ENCODE results near the gene THSD8. TPM values are rescaled to one million over a fixed set of nuclear protein-coding genes. Genes with fewer than 3 reads are reported as not detected.

Gene THSD8
- total RNA-seq, 2 experiments from 2014 or later: 31.1 to 36.2 TPM

DNA sequence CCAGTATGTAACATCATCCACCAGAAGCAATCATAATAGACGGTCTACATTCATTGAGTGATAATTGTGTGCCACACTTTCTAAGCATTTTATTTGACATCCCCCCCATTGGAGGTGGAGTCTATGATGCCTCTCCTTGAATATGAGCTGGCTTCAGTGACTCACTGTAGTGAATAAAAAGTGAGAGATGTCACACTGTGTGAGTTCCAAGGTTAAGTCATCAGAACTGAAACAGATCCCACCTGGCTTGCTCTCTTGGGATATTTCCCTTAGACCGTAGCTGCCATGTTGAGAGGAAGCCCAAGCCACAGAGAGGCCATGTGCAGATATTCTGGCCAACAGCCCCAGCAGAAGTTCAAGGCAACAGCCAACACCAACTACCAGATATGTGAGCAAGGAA, 19.9 kb downstream of the THSD8 start:
- ChIA-PET POLR2A (no interaction called here), CTCF (interaction anchor here (1.4 to 1.9 kb wide), 2 partner anchors 26 to 64 kb away, joined by 5 to 6 read pairs; no protein-coding TSS in a partner anchor)
- ATAC-seq: no peak
- Mint-ChIP-seq H3K27ac (no peak overlapping the region), H3K27me3 (peaks cover 16% of the 10 kb centered on the region), H3K9me3 (no peaks in the 10 kb centered on the region), H3K4me1 (ENCODE audit: low read depth) (no peaks in the 10 kb centered on the region), H3K4me3 (no peak overlapping the region), H3K36me3 (ENCODE audit: low read depth) (no peaks in the 10 kb centered on the region)
- DNase-seq: no peak
- intact Hi-C loops (cut with micrococcal nuclease): no loop called here
- TF ChIP-seq, protein P1, sequence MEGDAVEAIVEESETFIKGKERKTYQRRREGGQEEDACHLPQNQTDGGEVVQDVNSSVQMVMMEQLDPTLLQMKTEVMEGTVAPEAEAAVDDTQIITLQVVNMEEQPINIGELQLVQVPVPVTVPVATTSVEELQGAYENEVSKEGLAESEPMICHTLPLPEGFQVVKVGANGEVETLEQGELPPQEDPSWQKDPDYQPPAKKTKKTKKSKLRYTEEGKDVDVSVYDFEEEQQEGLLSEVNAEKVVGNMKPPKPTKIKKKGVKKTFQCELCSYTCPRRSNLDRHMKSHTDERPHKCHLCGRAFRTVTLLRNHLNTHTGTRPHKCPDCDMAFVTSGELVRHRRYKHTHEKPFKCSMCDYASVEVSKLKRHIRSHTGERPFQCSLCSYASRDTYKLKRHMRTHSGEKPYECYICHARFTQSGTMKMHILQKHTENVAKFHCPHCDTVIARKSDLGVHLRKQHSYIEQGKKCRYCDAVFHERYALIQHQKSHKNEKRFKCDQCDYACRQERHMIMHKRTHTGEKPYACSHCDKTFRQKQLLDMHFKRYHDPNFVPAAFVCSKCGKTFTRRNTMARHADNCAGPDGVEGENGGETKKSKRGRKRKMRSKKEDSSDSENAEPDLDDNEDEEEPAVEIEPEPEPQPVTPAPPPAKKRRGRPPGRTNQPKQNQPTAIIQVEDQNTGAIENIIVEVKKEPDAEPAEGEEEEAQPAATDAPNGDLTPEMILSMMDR (IDR thresholded peaks at IDR 0.05): no peak

DNA sequence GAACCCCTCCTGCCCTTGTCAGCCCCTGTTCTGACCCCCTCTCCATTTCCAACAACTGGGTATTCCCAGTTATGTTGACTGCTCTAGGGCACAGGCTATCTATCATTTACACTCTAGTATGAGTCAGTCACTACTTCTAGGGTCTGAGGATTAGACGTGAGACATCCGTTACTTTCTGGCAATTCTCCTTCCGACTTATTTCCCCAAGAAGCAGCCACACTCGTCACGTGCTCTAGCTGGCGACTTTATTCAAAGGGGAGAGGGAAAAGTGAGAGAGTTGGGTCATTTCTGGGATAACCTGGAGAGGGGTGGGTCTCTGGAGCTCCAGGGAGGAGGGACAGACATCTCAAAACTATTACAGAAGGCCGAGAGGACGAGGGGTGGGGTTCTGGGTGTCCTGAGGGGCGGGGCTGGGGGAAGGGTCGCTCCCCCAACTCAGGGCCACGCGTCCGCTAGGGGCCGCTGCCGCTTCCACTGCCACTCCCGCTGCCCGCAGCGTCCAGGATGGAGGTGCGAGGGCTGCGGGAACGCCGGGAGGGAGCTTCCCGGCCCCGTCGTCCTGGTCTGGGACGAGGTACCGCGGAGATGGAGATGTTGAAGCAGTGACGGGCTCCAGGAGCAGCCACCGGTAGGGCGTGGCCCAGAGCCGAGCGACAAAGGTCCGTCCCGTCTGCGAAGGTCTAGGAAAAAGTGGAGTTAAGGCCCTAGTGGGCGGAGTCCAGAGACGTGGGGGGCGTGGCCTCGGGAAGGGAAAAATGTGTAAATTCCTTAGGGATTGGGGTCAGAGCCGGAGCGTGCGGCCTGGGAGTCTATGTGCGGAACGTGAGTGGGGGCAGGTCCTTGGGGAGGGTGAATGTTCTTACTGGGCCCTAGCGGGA, 23.6 kb downstream of the THSD8 start:
- ChIA-PET CTCF (interaction anchor here (0.6 to 3.3 kb wide), 12 partner anchors 9 to 236 kb away, joined by 3 to 35 read pairs (median 4); partner anchors contain the start of gene RTBDN), POLR2A (interaction anchor here (0.9 to 1.1 kb wide), 4 partner anchors 9 to 65 kb away, joined by 3 to 4 read pairs (median 4); partner anchors contain the start of genes GCDH, PRDX2, RTBDN and THSD8)
- peaks cover 39% of the 10 kb centered on the region for H3K27me3 Mint-ChIP-seq
- H3K27ac Mint-ChIP-seq: no peak overlapping the region
- ATAC-seq: peak; percentile 27
- DNase-seq: peak; percentile 45
- intact Hi-C loops (cut with micrococcal nuclease): no loop called here
- no peaks in the 10 kb centered on the region for H3K36me3 Mint-ChIP-seq (ENCODE audit: low read depth)
- TF ChIP-seq, protein P1 (IDR thresholded peaks at IDR 0.05): peak; percentile 51
- no peaks in the 10 kb centered on the region for H3K9me3 Mint-ChIP-seq
- peaks cover 4% of the 10 kb centered on the region for H3K4me1 Mint-ChIP-seq (ENCODE audit: low read depth)
- no peak overlapping the region for H3K4me3 Mint-ChIP-seq

DNA sequence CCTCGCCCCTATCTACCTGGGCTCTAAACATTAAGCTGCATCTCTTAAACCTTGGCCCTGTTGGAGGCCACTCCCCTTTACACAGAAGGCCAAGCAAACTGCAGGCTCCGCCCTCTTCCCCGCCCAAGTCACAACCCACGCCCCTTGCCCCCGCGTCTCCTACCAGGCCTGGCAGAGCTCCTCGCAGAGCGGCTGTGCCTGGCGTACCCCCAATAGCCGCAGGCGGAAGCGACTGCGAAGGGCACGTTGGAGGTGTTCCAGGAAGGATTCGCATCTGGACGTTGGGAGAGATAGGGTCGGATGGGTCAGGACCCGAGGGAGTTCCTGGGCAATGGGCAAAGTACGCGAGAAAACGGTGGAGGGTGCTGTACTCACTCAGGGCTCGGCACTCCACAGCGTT, 26.6 kb downstream of the THSD8 start:
- intact Hi-C loops (cut with micrococcal nuclease): no loop called here
- ChIA-PET CTCF (interaction anchor here (0.6 to 1.5 kb wide), 4 partner anchors 9 to 254 kb away, joined by 3 to 5 read pairs (median 4); no protein-coding TSS in a partner anchor), POLR2A (interaction anchor here (0.6 kb wide), 1 partner anchor 205 kb away, joined by 4 read pairs; no protein-coding TSS in a partner anchor)
- H3K27ac Mint-ChIP-seq: no peak overlapping the region
- no peaks in the 10 kb centered on the region for H3K36me3 Mint-ChIP-seq (ENCODE audit: low read depth)
- TF ChIP-seq, protein P1 (IDR thresholded peaks at IDR 0.05): no peak
- ATAC-seq (peak; percentile 77), DNase-seq (peak; percentile 76)
- H3K4me1 Mint-ChIP-seq (ENCODE audit: low read depth): peaks cover 14% of the 10 kb centered on the region
- peaks cover 63% of the 10 kb centered on the region for H3K27me3 Mint-ChIP-seq
- H3K9me3 Mint-ChIP-seq: peaks cover 1% of the 10 kb centered on the region
- H3K4me3 Mint-ChIP-seq: no peak overlapping the region

DNA sequence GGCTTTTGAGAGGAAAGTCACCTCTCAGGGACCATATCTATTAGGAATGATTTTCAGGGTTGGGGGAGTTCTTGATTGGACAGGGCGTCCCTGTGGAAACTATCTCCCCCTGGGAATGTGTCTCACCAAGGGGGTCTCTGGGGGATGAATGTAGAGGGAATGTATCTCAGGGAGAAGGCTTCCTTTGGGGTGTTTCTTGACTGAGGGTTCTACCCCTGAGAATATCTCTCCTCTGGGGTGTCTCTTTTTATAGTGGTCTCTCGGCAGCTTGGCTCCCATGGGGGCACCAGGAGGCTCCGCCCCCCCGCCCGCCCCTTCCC, 31.5 kb downstream of the THSD8 start:
- H3K27ac Mint-ChIP-seq: no peak overlapping the region
- TF ChIP-seq, protein P1 (IDR thresholded peaks at IDR 0.05): no peak
- peaks cover 75% of the 10 kb centered on the region for H3K27me3 Mint-ChIP-seq
- peaks cover 1% of the 10 kb centered on the region for H3K9me3 Mint-ChIP-seq
- H3K4me3 Mint-ChIP-seq: peak overlapping the region; percentile 15
- ATAC-seq (no peak), DNase-seq (no peak)
- peaks cover 27% of the 10 kb centered on the region for H3K4me1 Mint-ChIP-seq (ENCODE audit: low read depth)
- POLR2A ChIA-PET: no interaction called here
- CTCF ChIA-PET: no interaction called here
- intact Hi-C loops (cut with micrococcal nuclease): no loop called here
- H3K36me3 Mint-ChIP-seq (ENCODE audit: low read depth): no peaks in the 10 kb centered on the region

Data from activated CD8-positive, alpha-beta T cell treated with anti-CD3 and anti-CD28 coated beads for 36 hours (primary cell).